ENCODE data around the gene ATP8A1.
"Not testable (repeated sequence)": the region's sequence is repeated elsewhere in the genome, so short reads cannot be mapped to it uniquely, and the experiment has no call there.

The ATP8A1 gene

GRCh38 chr4:42656944-42657792 is at the start of gene ATP8A1:
ATP8A1 (minus strand) TSS chr4:42657105; CDS start chr4:42656873, 232 bp downstream.
- DNase-seq (ENCODE audit: low read depth), result peak; percentile 79
- peak within 1 kb of the TSS; percentile 68 for H3K4me3 ChIP-seq (ENCODE audit: low read length)
- no peak for TF ChIP-seq CTCF (conservative IDR thresholded peaks at IDR 0.05; ENCODE audit: low read length)

GRCh38 chr4:42706086-42706485 is 49.2 kb upstream of the ATP8A1 start:
- H3K4me3 ChIP-seq (ENCODE audit: low read length), result no peak overlapping the region
- no peak for DNase-seq (ENCODE audit: low read depth)
- TF ChIP-seq CTCF (conservative IDR thresholded peaks at IDR 0.05; ENCODE audit: low read length), result no peak

GRCh38 chr4:42703813-42704212 is 46.9 kb upstream of the ATP8A1 start:
- H3K4me3 ChIP-seq (ENCODE audit: low read length), result no peak overlapping the region
- TF ChIP-seq CTCF (conservative IDR thresholded peaks at IDR 0.05; ENCODE audit: low read length), result no peak
- no peak for DNase-seq (ENCODE audit: low read depth)

GRCh38 chr4:42702895-42703294 is 46.0 kb upstream of the ATP8A1 start:
- DNase-seq (ENCODE audit: low read depth), result no peak
- no peak for TF ChIP-seq CTCF (conservative IDR thresholded peaks at IDR 0.05; ENCODE audit: low read length)
- H3K4me3 ChIP-seq (ENCODE audit: low read length), result no peak overlapping the region

- not testable (repeated sequence) for DNase-seq (ENCODE audit: low read depth); H3K4me3 ChIP-seq (ENCODE audit: low read length)
These were observed 44.9 kb upstream of the ATP8A1 start for GRCh38 chr4:42701780-42702179.

- DNase-seq (ENCODE audit: low read depth), result no peak
- no peak for TF ChIP-seq CTCF (conservative IDR thresholded peaks at IDR 0.05; ENCODE audit: low read length)
- no peak overlapping the region for H3K4me3 ChIP-seq (ENCODE audit: low read length)
These were observed 33.6 kb upstream of the ATP8A1 start for GRCh38 chr4:42690537-42690936.

- no peak for DNase-seq (ENCODE audit: low read depth)
- no peak overlapping the region for H3K4me3 ChIP-seq (ENCODE audit: low read length)
- no peak for TF ChIP-seq CTCF (conservative IDR thresholded peaks at IDR 0.05; ENCODE audit: low read length)
These were observed 26.5 kb upstream of the ATP8A1 start for GRCh38 chr4:42683393-42683792.

All from AG10803 (cell line).